22Rv1 (cell line): ENCODE data around the gene ARHGEF9.
"Not testable (repeated sequence)": the region's sequence is repeated elsewhere in the genome, so short reads cannot be mapped to it uniquely, and the experiment has no call there.

Experiments used
- H3K27ac ChIP-seq: fragments of 450-650 bp; 2 replicates; pipeline ENCODE4 v1.5.1; 2017
- CTCF ChIP-seq: fragments of 450-650 bp; IDR thresholded peaks from 2 replicates; pipeline ENCODE4 v1.5.1; 2017; ENCODE audit warnings: mild to moderate bottlenecking
- ZFX ChIP-seq: fragments of 450-650 bp; IDR thresholded peaks from 2 replicates; pipeline ENCODE4 v1.6.1; 2017; ENCODE audit warnings: antibody characterized with exemption, borderline replicate concordance

ARHGEF9 gene

GRCh38 chrX:63664083-63664482 lies 120.9 kb downstream of the ARHGEF9 start:
- no peak overlapping the region for H3K27ac ChIP-seq
- TF ChIP-seq CTCF: no peak
- TF ChIP-seq ZFX: no peak

- no peak overlapping the region for H3K27ac ChIP-seq
- no peak for TF ChIP-seq CTCF
- TF ChIP-seq ZFX: no peak
These were observed 123.3 kb downstream of the ARHGEF9 start for GRCh38 chrX:63661676-63662075.

- H3K27ac ChIP-seq: no peak overlapping the region
- TF ChIP-seq ZFX (no peak), CTCF (no peak)
These were observed 126.1 kb downstream of the ARHGEF9 start for GRCh38 chrX:63658920-63659319.

GRCh38 chrX:63657821-63658220 lies 127.2 kb downstream of the ARHGEF9 start:
- H3K27ac ChIP-seq: no peak overlapping the region
- no peak for TF ChIP-seq ZFX
- no peak for TF ChIP-seq CTCF

GRCh38 chrX:63656871-63657580 lies 128.0 kb downstream of the ARHGEF9 start:
- TF ChIP-seq CTCF (no peak), ZFX (no peak)
- no peak overlapping the region for H3K27ac ChIP-seq

- TF ChIP-seq ZFX (no peak), CTCF (no peak)
- no peak overlapping the region for H3K27ac ChIP-seq
These were observed 132.8 kb downstream of the ARHGEF9 start for GRCh38 chrX:63652086-63652765.

- H3K27ac ChIP-seq: not testable (repeated sequence)
These were observed 139.3 kb downstream of the ARHGEF9 start for GRCh38 chrX:63645748-63646147.
